ENCODE results near the gene TNFRSF13B.
A peak's percentile ranks its signal among the peaks of the same experiment; 100 is the strongest.

TNFRSF13B gene

DNA sequence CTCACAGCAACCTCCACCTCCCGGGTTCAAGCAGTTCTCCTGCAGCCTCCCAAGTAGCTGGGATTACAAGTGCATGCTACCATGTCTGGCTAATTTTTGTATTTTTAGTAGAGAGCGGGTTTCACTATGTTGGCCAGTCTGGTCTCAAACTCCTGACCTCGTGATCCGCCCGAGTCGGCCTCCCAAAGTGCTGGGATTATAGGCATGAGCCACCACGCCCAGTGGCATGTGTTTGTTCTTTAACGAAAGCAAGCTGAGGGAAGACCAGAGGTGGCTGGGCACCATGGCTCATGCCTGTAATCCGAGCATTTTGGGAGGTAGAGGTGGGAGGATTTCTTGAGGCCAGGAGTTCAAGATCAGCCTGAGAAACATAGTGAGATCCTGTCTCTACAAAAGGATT is 18.1 kb downstream of the TNFRSF13B start:
- DNase-seq, result no peak

DNA sequence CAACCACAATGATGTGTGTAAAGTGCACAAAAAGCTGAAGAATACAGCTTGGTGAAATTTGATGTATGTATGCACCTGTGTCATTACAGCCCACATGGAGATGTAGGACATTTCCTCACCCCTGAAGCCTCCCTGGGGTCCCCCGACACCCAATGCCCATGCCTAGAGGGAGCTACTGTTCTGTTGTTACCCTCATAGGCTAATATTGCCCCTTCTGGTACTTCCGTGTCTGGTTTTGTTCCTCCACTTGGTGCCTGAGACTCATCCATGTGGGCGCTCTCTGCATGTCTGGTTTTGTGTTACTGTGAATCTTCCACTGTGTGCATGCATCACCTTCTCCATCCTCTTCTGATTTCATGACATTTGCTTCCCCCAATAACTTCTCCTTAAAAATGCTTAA is 18.6 kb downstream of the TNFRSF13B start:
- no peak for DNase-seq

DNA sequence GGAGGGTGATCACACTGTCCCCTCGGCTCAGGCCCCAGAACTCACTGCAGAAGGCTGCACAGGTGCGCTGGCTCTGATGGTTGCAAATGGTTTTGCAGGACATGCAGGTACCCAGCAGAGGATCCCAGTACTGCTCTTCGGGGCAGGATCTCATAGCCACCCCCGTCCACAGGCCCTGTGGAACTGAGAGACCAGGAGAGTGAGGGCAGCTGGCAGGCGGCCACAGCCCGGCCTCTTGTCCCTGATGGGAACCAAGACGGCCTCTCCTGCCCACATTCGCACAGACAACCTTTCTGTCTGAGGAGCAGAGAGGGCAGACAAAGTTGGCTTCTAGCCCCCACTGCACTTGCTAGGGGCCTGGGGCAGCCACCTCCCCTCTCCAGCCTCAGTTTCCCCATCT is 19.5 kb downstream of the TNFRSF13B start:
- DNase-seq, result no peak

DNA sequence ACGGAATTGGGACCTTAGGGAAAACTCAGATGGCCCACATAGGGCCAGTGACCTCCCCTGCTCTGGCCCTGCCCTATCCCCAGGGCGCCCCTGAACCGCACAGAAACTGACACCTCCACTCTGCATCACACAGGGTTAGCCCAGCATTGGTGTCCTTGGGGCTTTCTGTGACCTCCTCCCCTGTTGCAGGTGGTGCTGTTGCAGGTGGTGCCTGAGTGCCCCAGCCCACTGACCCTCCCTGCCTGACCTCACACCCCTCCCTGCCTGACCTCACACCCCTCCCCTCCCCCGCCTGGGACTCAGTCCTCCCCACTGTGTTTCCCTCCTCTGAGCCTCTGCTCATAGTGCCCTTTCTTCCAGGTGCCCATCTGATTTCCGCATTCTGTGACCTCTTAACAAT is 21.4 kb downstream of the TNFRSF13B start:
- DNase-seq, result no peak

DNA sequence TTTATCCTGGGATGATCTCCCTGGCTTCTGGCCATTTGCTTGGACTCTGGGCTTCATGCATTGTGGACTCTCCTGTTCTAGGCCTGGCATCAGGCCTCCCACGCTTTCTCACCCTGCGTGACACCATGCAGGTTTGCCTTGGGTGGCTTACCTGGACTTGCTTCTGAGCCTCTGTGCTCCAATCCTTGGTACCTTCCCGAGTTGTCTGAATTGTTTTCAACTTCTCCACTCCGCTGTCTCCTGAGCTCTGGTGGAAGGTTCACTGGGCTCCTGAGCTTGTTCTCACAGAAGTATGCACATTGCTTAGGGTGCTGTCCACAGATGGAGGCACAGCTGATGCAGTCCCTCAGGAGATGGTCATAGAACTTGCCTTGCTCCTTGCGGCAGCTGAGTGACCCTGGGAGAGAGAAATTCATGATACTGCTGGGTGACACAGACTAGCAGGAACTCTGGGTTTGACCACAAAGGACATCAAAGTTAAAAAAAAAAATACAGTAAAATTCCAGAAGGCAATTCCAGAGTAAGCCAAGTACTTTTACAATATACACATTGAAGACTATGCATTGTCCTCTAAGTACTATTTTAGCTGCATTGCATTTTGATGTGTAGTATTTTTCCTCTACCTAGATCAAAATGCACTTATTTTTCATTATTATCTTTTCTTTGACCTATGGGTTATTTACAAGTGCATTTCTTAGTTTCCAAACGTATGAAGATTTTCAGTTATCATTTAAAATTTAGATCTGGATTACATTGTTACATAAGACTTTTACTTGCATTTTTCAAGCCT is 23.1 kb downstream of the TNFRSF13B start:
- DNase-seq, result no peak

- no peak for DNase-seq
Measured at GRCh38 chr17:16947470-16947869, 24.4 kb downstream of the TNFRSF13B start.

- peak; percentile 65 for DNase-seq
Measured at GRCh38 chr17:16945663-16946218, 26.2 kb downstream of the TNFRSF13B start.

GRCh38 chr17:16945136-16945482 is 26.8 kb downstream of the TNFRSF13B start:
- no peak for DNase-seq

- no peak for DNase-seq
Measured at GRCh38 chr17:16944334-16945135, 27.4 kb downstream of the TNFRSF13B start.

- DNase-seq, result no peak
Measured at GRCh38 chr17:16943541-16944333, 28.2 kb downstream of the TNFRSF13B start.

- DNase-seq, result no peak
Measured at GRCh38 chr17:16943032-16943352, 28.9 kb downstream of the TNFRSF13B start.

DNA sequence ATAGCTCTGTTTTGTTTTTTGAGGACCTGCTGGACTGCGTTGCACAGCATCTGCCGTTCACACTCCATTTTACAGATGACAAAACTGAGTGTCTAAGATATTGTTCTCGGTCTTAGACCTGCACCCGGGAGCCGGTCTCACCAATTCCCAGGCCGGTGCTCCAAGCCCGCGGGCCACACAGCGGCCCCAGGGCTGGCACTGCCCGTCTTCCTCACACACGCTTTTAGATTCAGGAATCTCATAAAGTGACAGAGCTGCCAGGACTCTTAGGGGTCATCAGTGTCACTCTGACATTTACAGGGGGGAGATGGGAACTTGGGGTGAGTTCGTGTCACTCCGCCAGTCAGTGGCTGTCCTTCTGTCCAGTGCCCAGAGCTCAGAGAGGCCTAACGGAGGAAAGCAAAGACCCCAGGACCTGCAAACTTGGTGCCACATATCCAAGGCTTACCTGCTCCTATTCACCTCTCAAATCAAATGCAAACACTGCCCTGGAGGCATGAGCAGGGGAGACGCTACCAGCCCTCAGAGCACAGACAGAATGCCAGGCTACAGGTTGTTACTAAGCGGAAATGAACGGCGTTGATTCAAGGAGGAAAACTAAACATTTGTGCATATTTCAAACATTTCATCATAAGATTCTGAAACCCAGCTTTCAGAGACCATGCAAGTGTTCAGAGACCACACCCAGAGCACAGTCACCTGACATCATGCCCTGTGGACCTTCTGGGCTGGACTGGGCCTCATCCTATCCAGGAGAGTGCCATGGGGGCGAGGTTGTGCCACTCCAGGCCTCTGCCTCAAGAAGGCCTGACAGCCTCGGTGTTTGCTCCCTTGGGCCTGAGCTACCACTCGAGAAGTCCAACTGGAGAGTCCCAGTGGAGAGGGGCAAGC is 29.5 kb downstream of the TNFRSF13B start:
- no peak for DNase-seq

- no peak for DNase-seq
Measured at GRCh38 chr17:16941072-16942036, 30.6 kb downstream of the TNFRSF13B start.

DNA sequence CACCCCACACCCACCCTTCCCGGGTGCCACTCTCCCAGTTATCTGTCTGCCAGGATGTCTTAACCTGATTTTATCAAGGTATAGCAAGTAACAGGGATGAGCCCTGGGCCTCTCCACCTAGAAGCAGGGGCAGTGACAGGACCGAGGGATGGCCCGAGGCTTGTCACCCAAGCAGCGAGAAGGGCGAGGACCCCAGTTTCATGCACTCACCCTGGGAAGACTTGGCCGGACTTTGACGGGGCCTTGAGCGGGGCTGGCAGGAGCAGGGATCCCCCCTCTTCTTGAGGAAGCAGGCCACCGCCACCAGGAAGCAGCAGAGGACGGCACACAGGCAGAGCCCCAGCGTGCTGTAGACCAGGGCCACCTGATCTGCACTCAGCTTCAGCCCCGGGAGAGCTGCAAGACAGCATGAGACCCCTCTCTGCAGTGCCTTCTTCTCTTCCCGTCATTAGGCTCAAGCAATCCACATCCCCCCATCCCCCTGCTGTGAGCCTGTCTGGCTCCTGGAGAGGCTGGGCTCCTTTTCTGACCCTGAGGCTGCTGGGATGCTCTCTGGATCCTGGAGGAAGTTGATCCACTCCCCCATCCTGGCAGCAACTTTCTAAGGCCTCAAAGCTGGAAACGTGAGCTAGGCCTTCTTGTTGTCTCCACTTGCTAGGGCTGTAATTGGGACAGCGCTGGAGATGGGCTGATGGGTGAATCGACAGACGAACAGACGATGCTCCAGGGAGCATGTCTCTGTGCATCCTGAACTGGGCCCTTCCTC is 31.6 kb downstream of the TNFRSF13B start:
- no peak for DNase-seq

DNA sequence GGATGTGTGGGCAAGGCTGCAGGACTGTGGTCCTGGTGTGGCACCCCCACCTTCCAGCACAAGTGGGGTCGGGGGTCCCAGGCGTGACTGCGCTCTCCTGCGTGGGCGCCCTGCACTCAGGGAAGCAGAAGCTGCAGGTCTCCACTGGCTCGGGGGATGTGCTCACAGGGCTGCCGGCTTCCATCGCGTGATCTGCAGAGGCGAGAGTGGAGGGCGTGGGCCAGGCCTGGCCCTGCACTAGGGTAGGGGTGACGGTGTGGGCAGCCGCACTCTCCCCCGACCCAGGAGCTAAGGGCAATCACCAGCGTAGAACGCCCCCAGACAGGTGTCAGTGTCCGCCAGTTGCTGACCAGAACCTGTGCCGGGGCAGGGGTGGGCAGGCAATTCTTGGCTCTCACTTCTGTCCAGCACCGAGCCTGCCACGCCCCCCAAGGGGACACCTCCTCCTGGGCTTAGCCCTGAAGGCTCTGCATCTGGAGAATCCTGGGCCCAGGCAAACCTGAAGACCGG is 32.3 kb downstream of the TNFRSF13B start:
- no peak for DNase-seq

DNA sequence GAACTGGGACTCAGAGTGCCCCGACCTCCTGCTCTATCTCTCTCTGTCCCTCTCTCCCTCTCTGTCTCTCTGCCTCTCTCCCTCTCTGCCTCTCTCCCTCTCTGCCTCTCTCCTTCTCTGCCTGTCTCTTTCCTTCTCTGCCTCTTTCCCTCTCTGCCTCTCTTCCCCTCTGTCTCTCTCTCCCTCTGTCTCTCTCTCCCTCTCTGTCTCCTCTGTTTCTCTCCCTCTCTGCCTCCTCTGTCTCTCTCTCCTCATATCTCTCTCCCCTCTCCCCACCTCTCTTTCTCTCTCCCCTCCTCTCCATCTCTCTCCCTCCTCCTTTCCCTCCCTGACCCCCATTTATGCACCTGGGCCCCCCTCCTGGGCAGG is 32.7 kb downstream of the TNFRSF13B start:
- DNase-seq, result no peak

GRCh38 chr17:16938496-16939207 is 33.3 kb downstream of the TNFRSF13B start:
- DNase-seq, result no peak

GRCh38 chr17:16938031-16938430 is 33.9 kb downstream of the TNFRSF13B start:
- DNase-seq, result no peak

- DNase-seq, result no peak
Measured at GRCh38 chr17:16937431-16937830, 34.5 kb downstream of the TNFRSF13B start.
